HG02938 (cell line): ENCODE results near the gene MYRIP.
"Not testable (repeated sequence)": the region's sequence is repeated elsewhere in the genome, so short reads cannot be mapped to it uniquely, and the experiment has no call there.

Experiments
- ATAC-seq: cut with Tn5 transposase; IDR thresholded peaks from one replicate; pipeline ENCODE4 v1.9.1; 2021; ENCODE audit warnings: mild to moderate bottlenecking, moderate library complexity; ENCODE audit not compliant: unreplicated experiment

Gene MYRIP

GRCh38 chr3:40258555-40258954 lies 449.1 kb downstream of the MYRIP start:
- ATAC-seq: no peak

- ATAC-seq: no peak
These were observed 452.9 kb downstream of the MYRIP start for GRCh38 chr3:40262331-40262730.

GRCh38 chr3:40264451-40264850 lies 455.0 kb downstream of the MYRIP start:
- no peak for ATAC-seq

GRCh38 chr3:40265181-40265580 lies 455.8 kb downstream of the MYRIP start:
- ATAC-seq: no peak

- ATAC-seq: no peak
These were observed 458.7 kb downstream of the MYRIP start for GRCh38 chr3:40267937-40268724.

- no peak for ATAC-seq
These were observed 459.6 kb downstream of the MYRIP start for GRCh38 chr3:40268802-40269524.

GRCh38 chr3:40278791-40279190 lies 469.4 kb downstream of the MYRIP start:
- ATAC-seq: no peak

GRCh38 chr3:40281995-40282394 lies 472.6 kb downstream of the MYRIP start:
- no peak for ATAC-seq

GRCh38 chr3:40283057-40283456 lies 473.6 kb downstream of the MYRIP start:
- not testable (repeated sequence) for ATAC-seq

GRCh38 chr3:40287248-40287647 lies 477.8 kb downstream of the MYRIP start:
- ATAC-seq: no peak

- ATAC-seq: no peak
These were observed 481.0 kb downstream of the MYRIP start for GRCh38 chr3:40290396-40290795.

GRCh38 chr3:40291471-40291870 lies 482.1 kb downstream of the MYRIP start:
- no peak for ATAC-seq

- no peak for ATAC-seq
These were observed 483.4 kb downstream of the MYRIP start for GRCh38 chr3:40292637-40293349.

GRCh38 chr3:40294434-40294833 lies 485.0 kb downstream of the MYRIP start:
- no peak for ATAC-seq

GRCh38 chr3:40298075-40298474 lies 488.7 kb downstream of the MYRIP start:
- ATAC-seq: no peak

- ATAC-seq: no peak
These were observed 489.8 kb downstream of the MYRIP start for GRCh38 chr3:40299130-40299720.

GRCh38 chr3:40299721-40300335 lies 490.4 kb downstream of the MYRIP start:
- no peak for ATAC-seq

- ATAC-seq: no peak
These were observed 493.4 kb downstream of the MYRIP start for GRCh38 chr3:40302784-40303183.

- ATAC-seq: no peak
These were observed 494.9 kb downstream of the MYRIP start for GRCh38 chr3:40304352-40304751.

GRCh38 chr3:40306336-40306735 lies 496.9 kb downstream of the MYRIP start:
- ATAC-seq: no peak

- no peak for ATAC-seq
These were observed 497.8 kb downstream of the MYRIP start for GRCh38 chr3:40307176-40307575.
